ENCODE data around the gene OR10G8.
"Not testable (repeated sequence)": the region's sequence is repeated elsewhere in the genome, so short reads cannot be mapped to it uniquely, and the experiment has no call there.

OR10G8 gene, protein sequence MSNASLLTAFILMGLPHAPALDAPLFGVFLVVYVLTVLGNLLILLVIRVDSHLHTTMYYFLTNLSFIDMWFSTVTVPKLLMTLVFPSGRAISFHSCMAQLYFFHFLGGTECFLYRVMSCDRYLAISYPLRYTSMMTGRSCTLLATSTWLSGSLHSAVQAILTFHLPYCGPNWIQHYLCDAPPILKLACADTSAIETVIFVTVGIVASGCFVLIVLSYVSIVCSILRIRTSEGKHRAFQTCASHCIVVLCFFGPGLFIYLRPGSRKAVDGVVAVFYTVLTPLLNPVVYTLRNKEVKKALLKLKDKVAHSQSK

DNA sequence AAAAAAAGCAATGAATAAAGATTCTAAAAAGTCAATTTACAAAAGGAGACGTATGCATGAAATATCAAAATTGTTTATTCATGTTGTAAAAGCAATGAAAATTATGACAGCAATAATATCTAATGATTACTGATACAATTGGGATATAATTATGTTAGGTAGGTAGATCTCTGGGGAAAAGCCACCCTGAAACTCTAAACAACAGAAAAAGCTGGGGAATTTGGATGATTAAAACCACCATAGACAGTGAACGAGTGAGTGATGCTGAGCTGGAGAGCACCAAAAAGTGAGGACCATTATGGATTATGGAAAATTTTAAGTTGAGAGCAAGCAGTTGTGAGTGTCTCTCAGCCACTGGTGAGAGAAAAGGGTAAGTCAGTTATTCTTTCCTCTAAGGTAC is at the start of gene OR10G8:
OR10G8 (plus strand) TSS at position 301 of the 400 bp plus-strand sequence. CDS start 2,825 bp downstream, outside the sequence.
- DNase-seq, result no peak

DNA sequence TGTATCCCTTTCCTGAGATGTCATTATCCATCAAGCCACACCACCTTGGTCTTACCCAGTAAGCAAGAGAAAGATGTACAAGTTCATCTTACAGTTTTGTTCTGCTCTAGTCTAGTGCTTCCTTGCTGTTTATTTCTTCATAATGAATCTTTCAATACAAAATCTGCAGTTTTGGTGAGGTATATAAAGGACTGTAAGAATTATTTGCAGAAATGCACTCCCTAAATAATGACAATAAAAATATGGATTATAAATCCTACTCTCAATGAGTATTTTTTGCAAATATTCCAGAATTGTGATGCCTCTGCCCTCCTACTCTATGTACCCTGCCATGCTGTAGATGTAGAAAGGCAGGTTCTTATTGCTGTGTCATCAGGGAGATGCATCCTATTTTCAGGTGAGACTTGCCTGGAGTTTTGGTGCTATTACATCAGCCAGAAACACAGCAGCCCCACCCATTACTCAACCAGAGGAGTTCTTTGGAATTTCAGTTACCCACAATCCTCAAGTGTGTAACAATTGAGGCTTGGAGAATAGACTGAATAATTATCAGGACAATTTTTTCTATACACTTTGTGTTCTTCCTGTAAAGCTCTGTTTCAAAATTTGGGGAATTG is 48.8 kb upstream of the OR10G8 start, which contains the start of gene OR10S1:
OR10S1 (minus strand) TSS at position 51 of the 617 bp plus-strand sequence. CDS start 117 bp downstream, outside the sequence.
- DNase-seq, result no peak

DNA sequence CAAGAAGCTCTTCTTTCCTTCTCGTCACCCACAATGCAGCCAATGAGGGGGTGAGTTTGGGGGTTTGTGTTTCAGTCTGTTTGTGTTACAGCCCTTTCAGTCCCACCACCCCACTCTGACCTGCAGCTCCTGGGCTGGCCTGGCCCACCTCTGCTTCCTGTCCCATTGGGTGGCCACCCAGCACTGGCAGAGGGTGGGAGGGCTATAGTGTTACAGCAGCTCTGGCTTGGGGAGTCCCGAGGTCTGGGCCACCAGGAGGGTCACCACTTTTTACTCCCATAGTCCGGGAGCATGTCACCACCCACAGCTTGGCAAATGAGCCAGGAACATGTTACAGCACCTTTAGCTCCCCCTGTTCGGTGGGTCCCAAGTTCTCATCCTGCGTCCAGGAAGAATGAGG is 47.3 kb upstream of the OR10G8 start:
- no peak for DNase-seq

DNA sequence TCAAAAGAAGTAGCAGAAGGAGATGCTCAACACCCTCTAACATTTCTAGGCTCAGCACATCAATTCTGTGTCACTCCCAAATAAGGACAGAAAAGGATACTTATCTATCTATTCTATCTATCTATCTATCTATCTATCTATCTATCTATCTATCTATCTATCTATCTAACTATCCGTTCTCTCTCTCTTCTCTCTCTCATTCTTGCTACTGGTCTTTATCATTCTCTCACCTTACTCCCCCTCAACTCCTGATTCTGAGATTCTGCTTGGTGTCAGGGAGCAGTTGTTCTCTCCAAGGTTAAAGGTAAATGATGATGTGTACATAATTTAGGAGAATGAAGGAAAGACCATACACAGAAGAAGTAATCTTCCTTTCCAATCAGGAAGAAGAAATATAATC is 31.5 kb upstream of the OR10G8 start, which contains the start of gene OR10G6:
OR10G6 (minus strand) TSS at position 43 of the 400 bp plus-strand sequence; CDS start at position 43, 0 bp downstream.
- DNase-seq, result no peak

DNA sequence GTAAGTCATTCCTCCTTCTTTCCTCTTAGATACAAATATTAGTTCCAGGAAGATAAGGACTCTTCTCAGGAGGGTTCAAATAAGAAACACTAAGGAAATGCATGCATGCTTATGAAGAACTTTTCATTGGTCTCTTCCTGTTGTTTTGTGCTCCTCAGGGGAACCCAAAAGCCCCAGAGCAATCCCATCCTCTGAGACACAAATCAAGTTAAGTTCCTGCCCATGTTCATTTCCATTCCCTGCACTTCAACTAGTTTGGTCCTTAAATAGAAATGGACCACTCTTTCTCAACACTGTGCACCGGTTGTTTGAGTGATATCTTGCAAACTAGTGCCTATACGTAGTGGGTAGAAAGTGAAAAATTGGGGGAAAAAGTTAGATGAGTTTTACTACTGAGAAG is 13.9 kb upstream of the OR10G8 start, which contains the start of gene OR10G4:
OR10G4 (plus strand) TSS at position 301 of the 400 bp plus-strand sequence. CDS start 2,578 bp downstream, outside the sequence.
- DNase-seq, result no peak

DNA sequence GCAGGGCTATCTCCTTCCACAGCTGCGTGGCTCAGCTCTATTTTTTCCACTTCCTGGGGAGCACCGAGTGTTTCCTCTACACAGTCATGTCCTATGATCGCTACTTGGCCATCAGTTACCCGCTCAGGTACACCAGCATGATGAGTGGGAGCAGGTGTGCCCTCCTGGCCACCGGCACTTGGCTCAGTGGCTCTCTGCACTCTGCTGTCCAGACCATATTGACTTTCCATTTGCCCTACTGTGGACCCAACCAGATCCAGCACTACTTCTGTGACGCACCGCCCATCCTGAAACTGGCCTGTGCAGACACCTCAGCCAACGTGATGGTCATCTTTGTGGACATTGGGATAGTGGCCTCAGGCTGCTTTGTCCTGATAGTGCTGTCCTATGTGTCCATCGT is 10.8 kb upstream of the OR10G8 start:
- DNase-seq, result not testable (repeated sequence)

DNA sequence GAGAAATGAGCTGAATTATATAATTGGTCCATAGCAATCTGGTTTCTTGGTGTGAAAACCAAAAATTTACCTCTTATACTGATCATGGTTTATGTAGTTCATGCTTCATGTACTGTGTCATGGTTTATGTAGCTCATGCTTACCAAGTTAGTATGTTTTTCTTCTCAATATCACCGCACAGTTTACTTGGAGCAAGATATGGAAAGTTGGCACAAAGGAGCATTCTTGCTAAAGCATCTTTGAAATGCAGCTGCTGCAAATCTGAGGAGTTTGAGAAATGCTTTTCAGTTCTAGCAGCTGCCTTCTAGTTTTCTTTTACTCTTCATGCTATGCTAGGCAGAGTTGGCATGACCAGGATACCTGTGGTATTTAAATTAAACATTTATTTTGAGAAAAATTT is 10.1 kb downstream of the OR10G8 start:
- no peak for DNase-seq

DNA sequence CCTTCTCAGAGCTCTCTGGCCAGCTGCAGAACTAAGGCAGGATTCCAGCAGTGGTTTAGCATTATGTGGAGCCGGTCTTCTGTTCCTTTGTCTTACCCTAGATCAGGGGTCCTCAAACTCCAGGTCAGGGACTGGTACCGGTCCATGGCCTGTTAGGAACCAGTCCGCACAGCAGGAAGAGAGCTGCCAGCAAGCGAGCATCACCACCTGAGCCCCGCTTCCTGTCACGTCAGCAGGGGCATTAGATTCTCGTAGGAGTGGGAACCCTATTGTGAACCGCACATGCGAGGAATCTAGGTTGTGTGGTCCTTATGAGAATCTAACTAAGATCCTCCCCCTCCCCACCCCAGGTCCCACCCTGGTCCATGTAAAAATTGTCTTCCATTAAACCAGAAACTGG is 13.0 kb downstream of the OR10G8 start:
- DNase-seq, result no peak

DNA sequence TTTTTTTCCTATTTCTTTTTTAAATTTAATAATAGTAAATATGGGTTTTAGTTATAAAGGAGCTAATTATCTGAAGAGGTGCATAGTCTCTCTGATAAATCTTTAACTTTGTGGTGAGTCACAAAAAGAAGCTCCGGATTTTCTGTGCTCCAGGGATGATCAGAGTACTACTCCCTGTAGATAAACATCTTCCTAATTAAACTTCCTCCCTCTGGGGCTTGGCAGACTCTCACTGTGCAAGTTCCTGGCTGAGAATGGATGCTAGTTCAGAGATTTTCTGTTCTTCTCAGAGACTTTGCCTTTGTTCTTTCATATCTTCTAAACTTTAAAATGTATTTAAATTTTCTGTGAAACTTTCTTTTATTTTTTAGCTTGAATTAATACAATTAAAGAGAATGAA is 14.7 kb downstream of the OR10G8 start, which contains the start of gene OR10G7:
OR10G7 (minus strand) TSS at position 72 of the 400 bp plus-strand sequence. CDS start 2,324 bp downstream, outside the sequence.
- no peak for DNase-seq

DNA sequence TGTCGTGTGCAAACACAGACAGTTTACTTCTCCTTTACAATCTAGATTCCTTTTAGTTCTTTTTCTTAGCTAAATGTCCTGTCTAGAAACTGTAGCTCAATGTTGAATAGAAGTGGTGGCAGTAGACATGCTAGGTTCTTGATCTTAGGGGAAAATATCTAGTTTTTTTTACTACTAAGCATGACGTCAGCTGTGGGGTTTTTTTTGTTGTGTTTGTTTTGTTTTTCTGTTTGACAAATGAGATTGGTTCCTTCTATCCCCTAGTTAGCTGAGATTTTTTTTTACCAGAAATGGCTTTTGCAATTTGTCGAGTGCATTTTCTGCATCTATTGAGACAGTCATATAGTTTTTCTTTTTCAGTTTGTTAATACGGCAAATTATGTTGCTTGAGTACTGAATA is 16.8 kb downstream of the OR10G8 start:
- no peak for DNase-seq

DNA sequence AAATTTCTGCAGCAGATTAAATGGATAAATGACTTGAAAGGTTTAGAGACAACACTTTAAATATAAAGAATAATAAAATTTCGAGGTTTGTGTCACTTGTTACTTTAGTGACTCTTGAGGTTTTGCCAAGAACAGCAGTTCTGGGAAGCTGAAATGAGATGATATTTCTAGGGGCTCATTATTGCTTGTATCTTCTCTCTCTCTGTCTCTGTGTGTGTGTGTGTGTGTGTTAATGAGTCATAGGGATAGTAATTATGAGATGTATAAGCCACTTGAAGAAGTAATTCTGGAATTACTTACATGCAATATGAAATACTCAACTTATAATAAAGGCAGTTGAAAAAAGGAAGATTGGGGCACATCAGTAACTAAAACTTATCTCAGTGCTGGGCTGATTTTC is 24.1 kb downstream of the OR10G8 start:
- DNase-seq, result no peak

DNA sequence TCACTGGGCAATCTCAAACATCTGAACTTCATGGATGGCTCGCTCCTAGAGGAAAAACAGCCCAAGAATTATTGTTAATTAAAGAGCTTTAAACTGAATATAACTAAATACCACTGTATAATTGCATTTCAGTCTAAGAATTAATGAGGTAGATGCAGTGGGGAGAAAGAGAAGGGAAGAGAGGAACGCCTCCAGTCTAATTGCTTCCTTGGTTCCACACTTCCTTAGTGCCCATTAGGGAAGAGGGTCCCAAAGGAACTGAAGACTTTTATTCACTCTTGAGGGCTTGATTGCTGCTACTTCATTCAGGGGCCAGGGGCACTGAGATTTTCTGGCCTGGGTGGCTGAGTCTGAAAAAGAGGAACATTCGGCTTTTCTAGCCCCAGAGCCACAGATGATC is 26.4 kb downstream of the OR10G8 start:
- no peak for DNase-seq

DNA sequence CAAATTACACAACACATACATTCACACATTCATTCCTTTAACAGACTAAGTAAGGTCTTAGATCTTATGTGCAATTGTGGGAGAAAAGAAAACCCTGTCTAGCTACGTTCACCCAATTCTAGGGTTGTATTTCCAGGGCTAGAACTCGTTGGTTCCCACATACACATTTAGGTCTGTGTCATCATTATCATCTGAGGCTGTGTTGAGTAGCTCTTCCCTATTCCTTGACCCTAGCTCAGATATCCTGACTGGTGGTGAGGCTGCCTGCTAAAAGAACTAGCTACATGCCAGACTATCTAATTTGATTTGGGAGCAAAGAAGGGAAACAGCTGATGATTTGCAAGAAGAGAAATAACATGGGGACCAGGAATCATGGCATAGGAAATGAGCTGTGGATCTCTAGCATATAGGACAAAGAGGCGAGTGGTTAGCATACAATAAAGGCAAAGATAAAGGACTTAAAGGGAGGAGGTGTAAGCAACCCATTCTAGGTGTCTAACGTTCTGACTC is 42.1 kb downstream of the OR10G8 start:
- no peak for DNase-seq

DNA sequence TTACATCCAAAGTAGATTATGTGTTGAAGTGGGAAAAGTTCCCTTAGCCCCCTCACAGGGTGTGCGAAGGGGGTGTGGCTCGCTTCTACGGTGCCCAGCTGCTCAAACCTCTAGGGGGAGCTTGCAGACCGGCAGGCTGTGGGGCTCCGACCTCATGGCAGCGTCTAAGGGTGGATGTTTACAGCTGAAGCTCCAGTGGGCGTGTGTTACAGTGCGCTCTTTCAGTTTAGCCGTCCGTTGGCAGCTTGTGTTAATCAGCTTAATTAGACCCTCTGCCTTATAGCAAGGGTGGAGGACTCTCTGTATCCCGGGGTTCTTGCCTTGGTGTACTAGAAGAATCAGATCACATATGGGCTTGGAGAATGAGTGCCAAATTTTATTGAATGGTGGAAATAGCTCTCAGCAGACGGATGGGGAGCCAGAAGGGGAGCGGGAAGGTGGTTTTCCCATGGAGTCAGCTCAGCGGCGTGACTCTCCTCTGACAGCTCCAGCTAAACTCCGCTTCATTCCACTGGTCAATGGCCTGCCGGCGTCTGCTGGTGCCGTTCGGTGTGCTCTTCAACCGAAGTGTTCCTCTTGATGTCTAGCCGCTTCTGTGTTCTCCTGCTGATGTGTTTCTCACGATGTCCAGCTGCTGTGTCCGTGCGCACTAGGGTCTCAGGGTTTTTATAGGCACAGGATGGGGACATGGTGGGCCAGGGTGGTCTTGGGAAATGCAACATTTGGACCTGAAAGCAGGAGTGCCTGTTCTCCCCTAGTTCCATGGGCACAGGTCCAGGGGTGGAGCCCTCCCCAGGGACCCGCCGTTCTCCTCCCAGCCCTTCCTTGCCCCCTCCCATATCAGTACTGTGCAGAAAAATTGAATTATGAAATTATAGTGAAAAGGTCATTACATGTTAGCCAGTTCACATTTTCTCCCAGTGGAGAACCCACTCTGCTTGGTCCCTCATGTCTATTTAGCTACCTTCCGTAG is 43.1 kb downstream of the OR10G8 start:
- peak; percentile 68 for DNase-seq

DNA sequence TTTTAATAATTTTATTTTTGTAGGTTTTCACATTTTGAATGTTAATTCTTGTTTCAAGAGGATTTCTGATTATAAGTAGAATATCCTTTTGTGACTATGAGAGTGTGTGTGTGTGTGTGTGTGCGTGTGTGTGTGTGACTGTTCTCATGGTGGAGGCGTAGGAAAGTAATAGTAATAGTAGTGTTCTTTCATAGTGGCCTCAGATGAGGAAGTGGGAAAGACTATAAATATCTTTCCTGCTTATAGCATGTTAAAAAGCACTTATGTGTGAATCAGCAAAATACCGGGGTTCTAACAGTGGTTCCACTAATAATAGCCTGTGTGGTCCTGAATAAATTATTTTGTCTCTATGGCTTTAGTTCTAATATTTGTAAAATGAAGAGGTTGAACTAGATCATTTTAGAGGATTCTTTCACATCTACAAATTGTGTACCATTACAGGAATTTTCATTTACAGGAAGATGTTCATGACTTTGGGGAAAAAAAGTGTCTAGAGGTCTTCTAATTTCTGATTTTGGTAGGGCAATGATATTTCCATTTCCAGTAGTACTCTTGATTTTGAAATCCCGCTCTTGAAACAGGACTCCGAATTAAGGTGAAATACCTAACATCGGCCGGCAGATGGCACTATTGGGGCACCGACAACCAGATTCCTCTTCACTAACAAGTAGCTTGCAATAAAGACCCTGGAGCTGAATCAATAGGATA is 44.5 kb downstream of the OR10G8 start:
- DNase-seq, result peak; percentile 87

DNA sequence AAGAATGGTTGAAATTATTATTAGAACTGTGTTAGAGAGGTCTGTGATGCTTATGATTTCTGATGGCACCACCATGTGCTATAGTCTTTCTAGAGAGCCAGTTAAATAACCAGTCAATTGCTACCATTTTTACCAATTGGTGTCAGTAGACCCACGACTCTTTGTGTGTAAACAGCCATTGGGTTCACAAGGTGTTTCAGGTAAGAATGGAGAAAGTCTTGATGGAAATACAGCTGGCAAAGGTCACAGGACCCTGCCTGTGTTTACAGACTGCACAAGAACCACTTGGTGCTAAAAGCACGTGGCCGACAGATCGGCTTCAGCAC is 45.0 kb downstream of the OR10G8 start:
- no peak for DNase-seq

DNA sequence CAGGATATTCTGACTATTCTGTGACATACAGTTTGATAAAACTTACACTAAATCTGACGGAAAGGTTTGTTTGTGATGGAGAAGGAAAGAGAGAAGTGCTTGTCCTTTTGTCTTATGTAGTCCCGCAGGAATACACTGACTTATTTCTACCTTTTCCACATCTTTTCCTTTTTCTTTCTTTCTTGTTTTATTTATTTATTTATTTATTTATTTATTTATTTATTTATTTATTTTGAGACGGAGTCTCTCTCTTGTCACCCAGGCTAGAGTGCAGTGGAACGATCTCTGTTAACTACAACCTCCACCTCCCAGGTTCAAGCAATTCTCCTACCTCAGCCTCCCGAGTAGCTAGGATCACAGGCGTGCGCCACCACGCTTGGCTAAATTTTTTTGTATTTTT is 45.5 kb downstream of the OR10G8 start:
- no peak for DNase-seq

DNA sequence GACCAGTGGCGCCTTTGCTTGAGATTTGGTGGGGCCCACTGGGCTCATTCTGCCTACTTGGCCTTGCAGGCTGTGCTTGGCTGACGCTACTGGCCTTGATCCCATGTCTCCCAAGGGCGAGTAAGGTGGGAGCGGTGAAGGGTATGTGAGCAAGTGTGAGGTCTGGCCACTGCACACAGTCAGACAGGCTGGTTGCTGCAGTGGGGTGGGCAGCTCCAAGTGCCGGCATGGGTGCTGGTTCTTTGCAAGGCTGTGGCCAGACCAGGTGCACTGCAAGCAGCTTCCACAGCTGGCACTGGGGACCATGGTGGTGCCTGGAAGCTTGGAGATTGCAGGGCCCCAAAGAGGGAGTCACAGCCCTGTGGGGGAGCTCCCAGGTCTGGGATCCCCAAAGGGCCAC is 48.0 kb downstream of the OR10G8 start:
- DNase-seq, result no peak

DNA sequence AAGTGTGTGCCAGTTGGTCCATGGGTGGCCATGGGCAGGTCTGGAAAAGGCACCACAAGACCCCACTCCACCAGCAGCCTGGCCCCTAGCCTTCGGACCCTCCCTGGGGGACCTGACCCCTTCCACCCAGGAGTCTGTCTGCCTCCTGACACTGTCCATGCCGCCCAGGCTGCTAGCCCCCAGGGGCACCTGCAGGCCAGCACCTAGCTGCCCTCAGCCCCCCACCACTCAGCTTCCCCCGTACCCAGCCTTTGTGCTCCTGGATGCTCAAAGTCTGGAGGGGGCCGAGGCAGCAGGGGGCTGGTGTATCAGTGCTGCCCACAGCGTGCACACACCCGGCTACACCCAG is 48.9 kb downstream of the OR10G8 start:
- no peak for DNase-seq

DNA sequence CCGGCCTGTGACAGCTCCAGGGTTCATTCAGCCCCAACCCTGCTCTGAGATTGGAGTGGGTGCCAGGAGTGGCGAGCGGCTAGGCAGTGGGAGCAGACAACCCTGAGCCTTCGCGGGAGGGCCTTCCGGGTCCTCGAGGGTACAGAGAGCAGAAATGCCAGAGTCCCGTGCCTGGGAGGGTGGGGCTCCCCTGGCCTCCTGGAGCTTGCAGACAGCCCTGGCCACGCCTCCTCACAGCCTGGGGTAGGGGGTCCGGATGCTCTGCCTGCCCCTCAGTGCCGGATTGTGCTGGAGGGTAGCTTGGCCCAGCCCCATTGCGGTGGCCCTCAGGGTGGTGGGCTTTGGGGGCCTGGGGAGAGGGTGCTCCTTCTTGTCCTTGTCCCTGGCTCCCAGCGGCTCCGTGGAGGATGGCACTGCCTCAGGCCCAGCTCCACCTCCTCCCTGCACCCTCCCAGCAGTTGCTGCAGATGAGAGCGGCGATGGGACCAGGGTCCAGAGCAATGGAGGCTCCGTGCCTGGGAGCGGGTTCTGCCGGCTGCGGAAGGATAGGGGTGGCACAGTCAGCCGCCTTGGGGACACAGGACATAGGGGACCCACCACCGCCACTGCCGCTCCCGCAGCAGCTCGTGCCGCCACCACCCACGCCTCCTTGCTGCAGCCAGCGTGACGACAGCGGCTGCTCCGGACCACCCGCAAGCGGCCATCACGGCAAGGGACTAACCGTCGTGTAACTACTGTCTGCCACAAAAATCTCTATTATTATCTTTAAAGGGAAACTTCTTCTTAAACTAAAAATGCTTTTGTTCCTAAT is 49.4 kb downstream of the OR10G8 start:
- no peak for DNase-seq

DNA sequence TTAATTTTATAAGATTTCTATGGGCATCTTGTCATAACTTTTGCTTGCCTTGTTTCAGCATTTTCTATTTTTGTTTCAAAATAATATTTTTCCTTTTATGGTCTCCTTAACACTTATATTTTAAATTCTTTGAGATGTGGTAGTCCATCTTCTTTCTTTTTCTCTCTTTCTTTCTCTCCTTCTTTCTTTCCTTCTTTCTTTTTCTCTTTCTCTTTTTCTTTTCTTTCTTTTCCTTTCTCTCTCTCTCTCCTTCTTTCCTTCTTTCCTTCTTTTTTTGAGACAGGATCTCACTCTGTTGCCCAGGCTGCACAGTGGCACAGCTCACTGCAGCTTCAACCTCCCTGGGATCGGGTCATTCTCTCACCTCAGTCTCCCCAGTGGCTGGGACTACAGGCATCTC is 50.7 kb downstream of the OR10G8 start:
- no peak for DNase-seq
